Sigmoid colon (tissue), 7 donors: ENCODE results near the gene CLEC7A. TPM values are rescaled to one million over a fixed set of nuclear protein-coding genes. Genes with fewer than 3 reads are reported as not detected.

Experiments
- DNase-seq: peaks from one replicate; pipeline ENCODE4 v3.0.0-alpha.2; 2019
- H3K27ac ChIP-seq, 4 donors: fragments of 200-600 bp; sonication (generic); one replicate each; pipeline ENCODE4 v1.5.1; 2016 to 2019; ENCODE audit warnings: mild to moderate bottlenecking in 1 of 4
- H3K27me3 ChIP-seq, 3 donors: fragments of 200-600 bp; sonication (generic); one replicate each; pipeline ENCODE4 v1.5.1; 2019; ENCODE audit warnings: mild to moderate bottlenecking in 1 of 3
- H3K36me3 ChIP-seq, 4 donors: fragments of 200-600 bp; sonication (generic); one replicate each; pipeline ENCODE4 v1.5.1; 2016 to 2019
- H3K4me1 ChIP-seq, 4 donors: fragments of 200-600 bp; sonication (generic); one replicate each; pipeline ENCODE4 v1.5.1; 2017 to 2019
- H3K4me3 ChIP-seq, 4 donors: fragments of 200-600 bp; sonication (generic); one replicate each; pipeline ENCODE4 v1.5.1; 2017 to 2019; ENCODE audit warnings: mild to moderate bottlenecking in 2 of 4, moderate library complexity in 1 of 4
- H3K9me3 ChIP-seq, 4 donors: fragments of 200-600 bp in 3 of 4; sonication (generic) in 3 of 4; one replicate each; pipeline versions ENCODE4 v1.5.1 to v1.6.1; 2013 to 2019
- EP300 ChIP-seq, 4 donors: sonication (generic); formaldehyde crosslinking; IDR thresholded peaks; one replicate each; pipeline ENCODE4 v1.6.1; 2017; ENCODE audit warnings: antibody characterized with exemption in 4 of 4
- POLR2A ChIP-seq, 2 donors: fragments of 450-650 bp; IDR thresholded peaks; one replicate each; pipeline ENCODE4 v1.6.1; 2016; ENCODE audit warnings: antibody characterized with exemption in 2 of 2, mild to moderate bottlenecking in 2 of 2, moderate library complexity in 2 of 2
- POLR2AphosphoS5 ChIP-seq, 4 donors: sonication (generic); formaldehyde crosslinking; IDR thresholded peaks; one replicate each; pipeline ENCODE4 v1.6.1; 2017; ENCODE audit warnings: antibody characterized with exemption in 4 of 4
- WGBS, 2 donors: extraction: QIAGEN DNeasy Blood & Tissue Kit; methylation state at CpG; one replicate each; pipeline ENCODE4 v1.1.7; 2013; 5-methylcytosine and 5-hydroxymethylcytosine counted together
- intact Hi-C: fragments of 100-400 bp; cut with DNase I; formaldehyde crosslinking; loops from one replicate; pipeline ENCODE4 v1.15.1; 2023
- polyA plus RNA-seq, 3 donors: library from polyadenylated mRNA; stranded (reverse); fragments of 200-250 nt; gene quantifications; one replicate each; pipeline ENCODE4 v1.2.3, GENCODE V29; 2013
- total RNA-seq, 4 donors: library from RNA; depleted of rRNA; stranded (reverse); fragments of >200 nt; gene quantifications; one replicate each; pipeline ENCODE4 v1.1.0, GENCODE V29; 2016
- TF ChIP-seq, protein P1 (sequence below), 4 experiments: fragments of 450-650 bp in 3 of 4; fragments of 200-600 bp in 1 of 4; IDR thresholded peaks; one replicate each; pipeline ENCODE4 v1.5.1; 2016 to 2019; ENCODE audit warnings: antibody characterized with exemption in 4 of 4, mild to moderate bottlenecking in 3 of 4, moderate library complexity in 2 of 4
- donor health status: healthy with polysubstance abuse.
- donor health status: Bipolar disorder and iron deficiency.
- donor health status: healthy.

CLEC7A gene
- total and polyA plus RNA-seq, 7 donors, result 1.8 to 11.1 (median 8.9) TPM

DNA sequence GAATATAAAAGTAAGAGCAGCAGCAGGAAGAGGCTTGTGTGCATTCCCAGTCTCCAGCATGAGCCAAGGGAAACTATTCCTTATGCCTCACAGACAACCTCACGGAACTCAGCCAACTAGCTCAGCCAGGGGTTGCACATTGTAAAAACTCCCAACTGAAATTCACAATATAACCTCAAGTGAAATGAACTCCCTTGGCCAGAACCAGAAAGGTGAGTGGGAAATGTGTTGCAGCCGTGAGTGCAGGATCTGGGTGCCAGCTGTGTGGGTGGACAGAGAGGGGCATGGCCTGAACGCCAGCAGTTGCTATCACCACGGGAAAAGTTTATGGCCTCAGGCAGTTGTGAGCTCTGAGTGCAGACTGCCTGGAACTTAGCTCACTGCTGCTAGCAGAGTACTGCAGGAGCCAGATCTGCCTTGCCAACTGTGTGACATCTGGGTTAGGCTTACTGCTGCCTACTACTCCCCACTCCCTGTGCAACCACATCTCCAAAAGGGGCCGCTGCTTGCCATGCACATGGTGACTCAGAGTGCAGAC lies 28.9 kb downstream of the CLEC7A start:
- Histone ChIP-seq H3K4me1 (peaks cover 0 to 36% (median 23%) of the 10 kb centered on the region in 4 donors), H3K4me3 (peak overlapping the region in 2 of 4 donors; percentile 6 to 8), H3K9me3 (no peaks in the 10 kb centered on the region), H3K27ac (peak overlapping the region; percentile 59 to 77 (median 62)), H3K27me3 (no peaks in the 10 kb centered on the region), H3K36me3 (no peaks in the 10 kb centered on the region)
- WGBS, 2 donors, result 47 to 69% methylated on average over 5 of the region's 5 CpGs
- intact Hi-C loops, result no loop called here
- peak; percentile 74 for DNase-seq
- TF ChIP-seq EP300 (IDR thresholded peaks at IDR 0.05) (no peak), POLR2AphosphoS5 (IDR thresholded peaks at IDR 0.05) (peak in 1 of 4 donors; percentile 11)

- DNase-seq, result no peak
- TF ChIP-seq POLR2AphosphoS5 (IDR thresholded peaks at IDR 0.05), result peak; percentile 37 to 67 (median 60)
- TF ChIP-seq EP300 (IDR thresholded peaks at IDR 0.05), result no peak
- TF ChIP-seq POLR2A (IDR thresholded peaks at IDR 0.05), result no peak
- Histone ChIP-seq H3K27ac (peak within 1 kb of the TSS in 3 of 4 donors; percentile 56 to 77 (median 64)), H3K36me3 (no peaks in the 10 kb centered on the region), H3K9me3 (no peaks in the 10 kb centered on the region), H3K4me1 (peaks cover 0 to 36% (median 23%) of the 10 kb centered on the region in 4 donors), H3K4me3 (peak within 1 kb of the TSS in 2 of 4 donors; percentile 6 to 12), H3K27me3 (no peaks in the 10 kb centered on the region)
- intact Hi-C loops, result no loop called here
- 61 to 73% methylated on average over 10 of the region's 10 CpGs for WGBS, 2 donors
These were observed 31.2 kb downstream of the CLEC7A start, which contains the start of gene CLEC1A for GRCh38 chr12:10098791-10099190. Gene CLEC1A (minus strand): TSS chr12:10098985. CDS start chr12:10098922, 63 bp downstream.

DNA sequence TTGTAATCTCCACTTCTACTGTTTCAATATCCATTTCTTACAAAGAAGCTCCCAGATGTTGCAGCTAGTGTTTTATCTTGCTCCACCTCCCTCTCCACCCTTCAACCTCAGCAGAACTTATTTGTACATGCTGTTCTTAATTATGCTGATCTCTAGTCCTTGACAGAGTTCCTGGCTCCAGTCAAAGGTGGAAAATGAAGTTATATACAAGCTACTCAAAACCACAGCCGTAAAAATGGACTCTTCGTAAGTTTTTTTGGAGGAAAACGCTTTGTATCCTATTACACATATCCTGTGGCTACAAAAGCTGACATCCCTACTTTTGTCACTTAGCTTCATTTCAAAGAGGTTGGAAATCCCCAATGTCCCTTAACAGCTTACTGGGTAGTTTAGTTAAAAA lies 32.5 kb downstream of the CLEC7A start:
- Histone ChIP-seq H3K27me3 (no peaks in the 10 kb centered on the region), H3K9me3 (no peaks in the 10 kb centered on the region), H3K4me3 (no peak overlapping the region), H3K27ac (peak overlapping the region in 2 of 4 donors; percentile 56 to 77), H3K36me3 (no peaks in the 10 kb centered on the region), H3K4me1 (peaks cover 0 to 35% (median 22%) of the 10 kb centered on the region in 4 donors)
- intact Hi-C loops, result no loop called here
- TF ChIP-seq, protein P1, sequence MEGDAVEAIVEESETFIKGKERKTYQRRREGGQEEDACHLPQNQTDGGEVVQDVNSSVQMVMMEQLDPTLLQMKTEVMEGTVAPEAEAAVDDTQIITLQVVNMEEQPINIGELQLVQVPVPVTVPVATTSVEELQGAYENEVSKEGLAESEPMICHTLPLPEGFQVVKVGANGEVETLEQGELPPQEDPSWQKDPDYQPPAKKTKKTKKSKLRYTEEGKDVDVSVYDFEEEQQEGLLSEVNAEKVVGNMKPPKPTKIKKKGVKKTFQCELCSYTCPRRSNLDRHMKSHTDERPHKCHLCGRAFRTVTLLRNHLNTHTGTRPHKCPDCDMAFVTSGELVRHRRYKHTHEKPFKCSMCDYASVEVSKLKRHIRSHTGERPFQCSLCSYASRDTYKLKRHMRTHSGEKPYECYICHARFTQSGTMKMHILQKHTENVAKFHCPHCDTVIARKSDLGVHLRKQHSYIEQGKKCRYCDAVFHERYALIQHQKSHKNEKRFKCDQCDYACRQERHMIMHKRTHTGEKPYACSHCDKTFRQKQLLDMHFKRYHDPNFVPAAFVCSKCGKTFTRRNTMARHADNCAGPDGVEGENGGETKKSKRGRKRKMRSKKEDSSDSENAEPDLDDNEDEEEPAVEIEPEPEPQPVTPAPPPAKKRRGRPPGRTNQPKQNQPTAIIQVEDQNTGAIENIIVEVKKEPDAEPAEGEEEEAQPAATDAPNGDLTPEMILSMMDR (IDR thresholded peaks at IDR 0.05), result no peak
- TF ChIP-seq POLR2A (IDR thresholded peaks at IDR 0.05) (no peak), POLR2AphosphoS5 (IDR thresholded peaks at IDR 0.05) (peak in 1 of 4 donors; percentile 15)
- no peak for DNase-seq
- WGBS, 2 donors, result 58 to 63% methylated on average over 3 of the region's 3 CpGs

GRCh38 chr12:10095971-10096370 lies 34.0 kb downstream of the CLEC7A start:
- intact Hi-C loops, result no loop called here
- Histone ChIP-seq H3K27me3 (no peaks in the 10 kb centered on the region), H3K9me3 (no peaks in the 10 kb centered on the region), H3K4me1 (peaks cover 0 to 20% (median 9%) of the 10 kb centered on the region in 4 donors), H3K4me3 (no peak overlapping the region), H3K36me3 (no peaks in the 10 kb centered on the region), H3K27ac (peak overlapping the region in 2 of 4 donors; percentile 13 to 56)
- no peak for DNase-seq
- WGBS, 2 donors, result 81 to 88% methylated on average over 3 of the region's 3 CpGs
- TF ChIP-seq, protein P1 (IDR thresholded peaks at IDR 0.05), result no peak
- TF ChIP-seq POLR2AphosphoS5 (IDR thresholded peaks at IDR 0.05), result no peak
- no peak for TF ChIP-seq EP300 (IDR thresholded peaks at IDR 0.05)
- no peak for TF ChIP-seq POLR2A (IDR thresholded peaks at IDR 0.05)

GRCh38 chr12:10094646-10095395 lies 35.2 kb downstream of the CLEC7A start:
- DNase-seq, result no peak
- 51 to 56% methylated on average over 4 of the region's 4 CpGs for WGBS, 2 donors
- H3K36me3 ChIP-seq, result no peaks in the 10 kb centered on the region
- no peaks in the 10 kb centered on the region for H3K27me3 ChIP-seq
- no peaks in the 10 kb centered on the region for H3K9me3 ChIP-seq
- intact Hi-C loops, result no loop called here
- no peak overlapping the region for H3K4me3 ChIP-seq
- TF ChIP-seq POLR2A (IDR thresholded peaks at IDR 0.05), result no peak
- peaks cover 0 to 9% (median 3%) of the 10 kb centered on the region in 4 donors for H3K4me1 ChIP-seq
- H3K27ac ChIP-seq, result peak overlapping the region in 2 of 4 donors; percentile 22 to 44
